Motor neuron (in vitro differentiated cells): ENCODE results near the gene TMEM245. TPM values are rescaled to one million over a fixed set of nuclear protein-coding genes. Genes with fewer than 3 reads are reported as not detected.
A peak's percentile ranks its signal among the peaks of the same experiment; 100 is the strongest.
"Not testable (repeated sequence)": the region's sequence is repeated elsewhere in the genome, so short reads cannot be mapped to it uniquely, and the experiment has no call there.

Experiments
- ATAC-seq, 8 experiments: fragments of 200-7000 bp; cut with Tn5 transposase; replicated peaks in 6 of 8; 2 replicates each; pipeline ENCODE4 v1.8.0; 2021; ENCODE audit warnings: mild to moderate bottlenecking in 8 of 8, moderate library complexity in 8 of 8
- H3K27ac ChIP-seq, 2 donors: fragments of 250-450 bp; sonication (Bioruptor Pico); 2 replicates each; pipeline ENCODE4 v1.9.0; 2021; ENCODE audit warnings: antibody characterized with exemption in 2 of 2, mild to moderate bottlenecking in 2 of 2, moderate library complexity in 1 of 2
- H3K4me1 ChIP-seq, 2 donors: fragments of 250-450 bp; sonication (Bioruptor Pico); replicated peaks in 1 of 2; 2 replicates each; pipeline ENCODE4 v1.6.1; 2021; ENCODE audit warnings: antibody characterized with exemption in 2 of 2, mild to moderate bottlenecking in 2 of 2, moderate library complexity in 1 of 2
- H3K4me3 ChIP-seq, 5 donors: fragments of 250-450 bp; sonication (Bioruptor Pico); 2 replicates each; pipeline ENCODE4 v1.9.0; 2021; ENCODE audit warnings: antibody characterized with exemption in 5 of 5, mild to moderate bottlenecking in 5 of 5, moderate library complexity in 4 of 5
- WGBS, 10 experiments: fragments of 450-650 bp; shearing (Covaris generic); methylation state at CpG; one replicate each; pipeline ENCODE4 v1.0.0; 2022; 5-methylcytosine and 5-hydroxymethylcytosine counted together
- in situ Hi-C, 9 experiments: fragments of 400-800 bp; cut with MboI; loops; one replicate each; pipeline ENCODE4 v1.15.0; 2021; ENCODE audit warnings: low sequenced_read_pairs in 9 of 9, low pct_unique_long_range_greater_than_20kb in 2 of 9; ENCODE audit not compliant: unreplicated experiment in 9 of 9
- total RNA-seq, 8 experiments: library from RNA; unstranded; fragments of 300-600 nt; gene quantifications; 2 replicates each; pipeline versions ENCODE4 v1.2.3 to v1.2.4, GENCODE V29; 2022

TMEM245 gene
- total RNA-seq, 8 experiments from 2014 or later, result 18.1 to 53.1 (median 30.7) TPM

DNA sequence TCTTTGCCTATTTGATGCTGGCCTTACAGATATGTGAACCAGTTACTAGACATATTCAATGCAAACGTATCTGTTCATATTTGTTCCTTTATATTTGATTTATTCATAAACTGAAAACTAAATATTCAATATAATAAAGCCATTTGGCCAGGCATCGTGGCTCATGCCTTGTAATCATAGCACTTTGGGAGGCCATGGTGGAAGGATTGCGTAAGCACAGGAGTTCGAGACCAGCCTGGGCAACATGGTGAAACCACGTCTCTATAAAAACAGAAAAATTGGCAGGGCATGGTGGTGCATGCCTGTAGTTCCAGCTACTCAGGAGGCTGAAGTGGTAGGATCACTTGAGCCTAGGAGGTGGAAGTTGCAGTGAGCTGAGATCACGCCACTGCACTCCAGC is 57.2 kb downstream of the TMEM245 start:
- WGBS, 10 experiments, result 90 to 100% (median 98%) methylated on average over 1 to 6 of the region's 6 CpGs
- Histone ChIP-seq H3K4me3 (no peak overlapping the region), H3K4me1 (no peaks in the 10 kb centered on the region), H3K27ac (no peak overlapping the region)
- ATAC-seq, result no peak
- in situ Hi-C loops, result no loop called here

DNA sequence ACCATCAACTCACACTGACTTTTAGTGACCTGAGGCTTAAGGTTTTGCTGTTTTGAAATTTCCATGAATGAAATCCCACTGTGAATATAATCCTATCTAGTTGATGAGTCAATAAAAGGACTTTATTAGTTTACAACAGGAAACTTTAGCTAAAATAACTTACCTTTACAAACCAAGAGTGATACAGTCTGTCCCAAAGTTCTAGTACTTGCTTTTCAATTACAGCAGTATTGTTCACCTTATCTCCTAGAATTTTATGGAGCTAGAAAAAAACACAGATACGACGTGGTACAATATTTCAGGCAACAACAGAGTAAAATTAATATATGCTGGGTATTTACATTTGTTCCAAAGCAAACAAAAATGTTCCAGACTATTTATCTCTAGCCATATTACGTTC is 59.6 kb downstream of the TMEM245 start:
- no peak overlapping the region for H3K27ac ChIP-seq
- no peaks in the 10 kb centered on the region for H3K4me1 ChIP-seq
- WGBS, 10 experiments, result 67 to 100% (median 96%) methylated on average over 1 to 3 of the region's 3 CpGs; no CpG with 5 or more reads in 1 of the 10 experiments
- in situ Hi-C loops, result no loop called here
- no peak overlapping the region for H3K4me3 ChIP-seq
- ATAC-seq, result no peak

GRCh38 chr9:109053121-109053520 is 66.6 kb downstream of the TMEM245 start:
- in situ Hi-C loops, H3K27ac ChIP-seq, ATAC-seq, H3K4me1 ChIP-seq, H3K4me3 ChIP-seq: not testable (repeated sequence)
- WGBS, 10 experiments, result 40 to 100% (median 82%) methylated on average over 1 to 4 of the region's 4 CpGs; no CpG with 5 or more reads in 2 of the 10 experiments

DNA sequence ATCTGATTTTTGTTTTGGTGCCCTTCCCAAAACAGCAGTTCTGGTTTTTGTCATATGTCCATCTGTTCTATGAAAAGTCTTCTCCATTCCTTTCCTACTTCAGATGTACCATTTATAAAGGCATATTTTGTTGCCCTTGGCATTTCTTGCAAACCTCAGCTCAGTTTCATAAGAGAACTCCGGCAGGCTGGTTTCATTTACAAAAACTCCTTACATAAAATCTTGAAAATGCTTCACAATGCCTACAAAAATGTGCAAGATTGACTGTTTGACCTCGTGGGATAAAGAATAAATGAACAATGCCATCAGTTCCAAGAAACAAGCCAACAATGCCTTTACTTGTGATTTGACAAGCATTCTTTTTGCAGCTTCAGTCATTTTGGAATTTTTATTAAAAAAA is 67.3 kb downstream of the TMEM245 start:
- H3K27ac ChIP-seq, result no peak overlapping the region
- WGBS, 10 experiments, result 0 to 96% (median 70%) methylated on average over 1 to 2 of the region's 2 CpGs
- H3K4me1 ChIP-seq, result no peaks in the 10 kb centered on the region
- no peak overlapping the region for H3K4me3 ChIP-seq
- in situ Hi-C loops, result no loop called here
- ATAC-seq, result peak in 1 of 8 experiments; percentile 73

GRCh38 chr9:109051733-109052132 is 68.0 kb downstream of the TMEM245 start:
- no peak overlapping the region for H3K27ac ChIP-seq
- 71 to 100% (median 100%) methylated on average over 1 of the region's 1 CpG; no CpG with 5 or more reads in 2 of the 10 experiments for WGBS, 10 experiments
- no peaks in the 10 kb centered on the region for H3K4me1 ChIP-seq
- in situ Hi-C loops, result no loop called here
- no peak overlapping the region for H3K4me3 ChIP-seq
- ATAC-seq, result peak in 1 of 8 experiments; percentile 20

DNA sequence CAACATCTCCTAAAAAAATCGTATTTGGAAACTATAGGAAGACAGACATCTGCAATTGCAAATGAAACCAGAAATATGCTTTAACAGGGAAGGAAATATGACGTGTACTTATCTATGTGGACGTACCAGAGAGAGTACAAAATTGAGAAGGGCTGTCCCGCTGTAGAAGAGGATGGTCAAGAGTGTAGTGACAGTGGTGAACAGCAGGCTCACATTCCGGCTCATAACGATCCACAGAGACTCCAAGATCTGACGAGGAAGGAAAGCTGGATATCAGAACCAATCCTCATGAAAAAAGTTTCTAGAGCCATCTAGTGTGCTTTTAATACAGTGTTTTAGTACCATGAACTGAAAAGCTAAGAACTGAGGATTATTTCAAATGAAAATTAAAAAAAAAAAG is 69.3 kb downstream of the TMEM245 start:
- WGBS, 10 experiments, result 59 to 94% (median 81%) methylated on average over 4 to 7 of the region's 7 CpGs
- Histone ChIP-seq H3K27ac (no peak overlapping the region), H3K4me1 (no peaks in the 10 kb centered on the region), H3K4me3 (no peak overlapping the region)
- in situ Hi-C loops, result no loop called here
- no peak for ATAC-seq

- H3K4me1 ChIP-seq, result no peaks in the 10 kb centered on the region
- H3K4me3 ChIP-seq, result no peak overlapping the region
- 75 to 100% (median 92%) methylated on average over 1 to 3 of the region's 3 CpGs for WGBS, 10 experiments
- in situ Hi-C loops, result no loop called here
- ATAC-seq, result no peak
- H3K27ac ChIP-seq, result no peak overlapping the region
Observed at GRCh38 chr9:109048822-109049221, 70.9 kb downstream of the TMEM245 start.

DNA sequence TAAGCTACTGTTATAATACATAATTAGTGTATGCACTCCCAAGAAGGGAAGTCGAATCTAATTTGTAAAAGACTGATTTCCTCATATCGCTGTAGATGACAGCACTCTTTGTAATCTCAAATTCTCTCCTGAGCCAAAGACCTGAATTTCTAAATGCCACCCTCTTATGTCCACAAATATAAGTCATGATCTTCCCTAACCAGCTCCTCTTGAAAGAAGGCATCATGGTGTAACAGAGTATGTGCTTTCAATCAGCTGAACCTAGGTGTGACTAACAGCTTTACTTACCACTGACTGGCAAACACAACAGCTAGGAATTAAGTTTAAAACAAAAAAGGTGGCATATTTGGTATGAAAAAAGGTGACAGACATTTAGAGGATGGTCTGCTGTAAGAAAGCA is 72.5 kb downstream of the TMEM245 start:
- WGBS, 10 experiments, result 58 to 100% (median 96%) methylated on average over 1 to 2 of the region's 2 CpGs
- no peak for ATAC-seq
- Histone ChIP-seq H3K4me3 (no peak overlapping the region), H3K4me1 (no peaks in the 10 kb centered on the region), H3K27ac (no peak overlapping the region)
- in situ Hi-C loops, result no loop called here

DNA sequence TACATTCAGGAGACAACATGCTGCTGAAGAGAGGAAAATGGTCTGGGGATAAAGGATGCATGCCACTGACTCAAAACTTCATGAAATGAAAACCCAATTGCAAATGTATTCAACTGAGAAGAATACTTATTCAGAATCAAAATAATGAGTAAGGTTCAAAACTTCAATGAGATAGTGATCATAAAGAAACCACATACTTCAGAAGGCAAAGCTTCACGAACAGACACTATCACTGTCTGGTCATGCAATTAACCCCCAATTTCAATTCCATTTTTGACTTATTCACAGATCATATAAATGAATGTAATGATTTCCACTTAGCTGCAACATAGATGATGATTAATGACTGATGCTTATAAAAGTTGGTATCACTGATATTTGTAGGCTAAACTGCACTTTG is 73.4 kb downstream of the TMEM245 start:
- WGBS, 10 experiments, result 30 to 100% (median 90%) methylated on average over 1 of the region's 1 CpG; no CpG with 5 or more reads in 3 of the 10 experiments
- no peak for ATAC-seq
- no peak overlapping the region for H3K4me3 ChIP-seq
- H3K27ac ChIP-seq, result no peak overlapping the region
- H3K4me1 ChIP-seq, result no peaks in the 10 kb centered on the region
- in situ Hi-C loops, result no loop called here

GRCh38 chr9:109043578-109043977 is 76.2 kb downstream of the TMEM245 start:
- in situ Hi-C loops, result no loop called here
- Histone ChIP-seq H3K4me3 (no peak overlapping the region), H3K4me1 (no peaks in the 10 kb centered on the region), H3K27ac (no peak overlapping the region)
- 83 to 100% (median 95%) methylated on average over 1 to 4 of the region's 4 CpGs; no CpG with 5 or more reads in 2 of the 10 experiments for WGBS, 10 experiments
- ATAC-seq, result no peak

- Histone ChIP-seq H3K27ac (no peak overlapping the region), H3K4me3 (no peak overlapping the region), H3K4me1 (no peaks in the 10 kb centered on the region)
- in situ Hi-C loops, result no loop called here
- ATAC-seq, result no peak
- 87 to 100% (median 98%) methylated on average over 1 to 4 of the region's 4 CpGs; no CpG with 5 or more reads in 1 of the 10 experiments for WGBS, 10 experiments
Observed at GRCh38 chr9:109040571-109040970, 79.2 kb downstream of the TMEM245 start.

DNA sequence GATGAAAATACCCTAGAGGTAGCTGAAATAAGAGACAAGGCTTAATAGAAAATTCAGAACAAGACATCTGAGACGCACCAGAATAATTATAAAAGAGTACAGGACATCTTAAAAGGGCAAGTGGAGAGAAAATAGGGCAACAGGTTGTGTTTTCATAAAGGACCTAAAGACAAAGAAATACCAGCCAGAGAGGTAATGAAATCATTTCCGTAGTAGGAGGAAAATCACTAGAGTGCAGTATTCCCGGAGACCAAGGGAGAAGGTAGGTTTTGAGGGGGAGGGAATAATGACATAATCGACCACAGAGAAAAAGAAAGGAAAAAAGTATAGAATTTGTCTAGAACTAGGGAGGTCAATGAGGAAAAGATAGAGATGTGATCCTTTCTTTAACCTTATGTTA is 80.2 kb downstream of the TMEM245 start:
- Histone ChIP-seq H3K27ac (no peak overlapping the region), H3K4me1 (no peaks in the 10 kb centered on the region), H3K4me3 (no peak overlapping the region)
- no peak for ATAC-seq
- in situ Hi-C loops, result no loop called here
- WGBS, 10 experiments, result 85 to 100% (median 94%) methylated on average over 1 to 4 of the region's 4 CpGs

GRCh38 chr9:109037946-109038715 is 81.6 kb downstream of the TMEM245 start:
- in situ Hi-C loops, result no loop called here
- no peak for ATAC-seq

More at GRCh38 chr9:109037946-109038715, 81.6 kb downstream of the TMEM245 start:
- Histone ChIP-seq H3K27ac (no peak overlapping the region), H3K4me3 (no peak overlapping the region), H3K4me1 (no peaks in the 10 kb centered on the region)
- WGBS, 10 experiments, result 74 to 100% (median 89%) methylated on average over 2 to 4 of the region's 4 CpGs
